Lower lobe of right lung (tissue), 2 donors: ENCODE data around the gene MYLK. TPM values are rescaled to one million over a fixed set of nuclear protein-coding genes. Genes with fewer than 3 reads are reported as not detected.

Experiments
- ATAC-seq, 2 donors: fragments of 200-7000 bp; cut with Tn5 transposase; one replicate each; pipeline ENCODE4 v1.9.1; 2020 to 2022; ENCODE audit warnings: mild to moderate bottlenecking in 2 of 2, moderate library complexity in 2 of 2
- DNase-seq: peaks from one replicate; pipeline ENCODE4 v3.0.0-alpha.2; 2020
- H3K27ac ChIP-seq: fragments of 200-600 bp; one replicate; pipeline ENCODE4 v1.8.0; 2022
- H3K27me3 ChIP-seq: fragments of 200-600 bp; one replicate; pipeline ENCODE4 v1.8.0; 2022; ENCODE audit warnings: low read depth
- H3K36me3 ChIP-seq: fragments of 200-600 bp; one replicate; pipeline ENCODE4 v1.8.0; 2022; ENCODE audit warnings: mild to moderate bottlenecking
- H3K4me1 ChIP-seq: fragments of 200-600 bp; one replicate; pipeline ENCODE4 v1.8.0; 2022
- H3K4me3 ChIP-seq: fragments of 200-600 bp; one replicate; pipeline ENCODE4 v1.8.0; 2022; ENCODE audit warnings: mild to moderate bottlenecking
- H3K9me3 ChIP-seq: fragments of 200-600 bp; one replicate; pipeline ENCODE4 v1.8.0; 2022
- CTCF ChIP-seq: fragments of 200-600 bp; IDR thresholded peaks from one replicate; pipeline ENCODE4 v1.8.0; 2022; ENCODE audit warnings: antibody characterized with exemption, mild to moderate bottlenecking
- intact Hi-C: fragments of 100-400 bp; cut with DNase I; formaldehyde crosslinking; loops from one replicate; pipeline ENCODE4 v1.11.0; 2022
- total RNA-seq: library from RNA; stranded (reverse); fragmentation: NEBNext Ultra II Directional; extraction: Animal tissue kit (Norgen Biotek cat#: 25700); gene quantifications from one replicate; pipeline ENCODE4 v1.2.1, GENCODE V29; 2021
- donor health status: DM: no; HTN: yes; CAD: no; lungs with severe emphysema.

MYLK gene
- total RNA-seq, 1 donor from 2014 or later: 156 TPM

GRCh38 chr3:123633530-123633929 lies 250.6 kb downstream of the MYLK start:
- ATAC-seq (no peak), DNase-seq (no peak)
- Histone ChIP-seq H3K36me3 (peaks cover 71% of the 10 kb centered on the region), H3K4me1 (peaks cover 17% of the 10 kb centered on the region), H3K4me3 (no peak overlapping the region), H3K27ac (no peak overlapping the region), H3K27me3 (no peaks in the 10 kb centered on the region), H3K9me3 (no peaks in the 10 kb centered on the region)
- TF ChIP-seq CTCF: no peak
- intact Hi-C loops: no loop called here

- H3K27ac ChIP-seq: no peak overlapping the region
- H3K4me3 ChIP-seq: no peak overlapping the region
- DNase-seq: no peak
- peaks cover 69% of the 10 kb centered on the region for H3K36me3 ChIP-seq
- H3K4me1 ChIP-seq: peaks cover 17% of the 10 kb centered on the region
- intact Hi-C loops: no loop called here
- no peaks in the 10 kb centered on the region for H3K9me3 ChIP-seq
- H3K27me3 ChIP-seq: no peaks in the 10 kb centered on the region
- no peak for TF ChIP-seq CTCF
- ATAC-seq: peak; percentile 34 to 41
Observed at GRCh38 chr3:123632161-123632655, 251.9 kb downstream of the MYLK start.

- Histone ChIP-seq H3K36me3 (peaks cover 81% of the 10 kb centered on the region), H3K27ac (no peak overlapping the region)
Observed at GRCh38 chr3:123629747-123630047, 254.4 kb downstream of the MYLK start.

GRCh38 chr3:123628996-123629746 lies 255.0 kb downstream of the MYLK start:
- ATAC-seq (no peak), DNase-seq (no peak)
- Histone ChIP-seq H3K27me3 (no peaks in the 10 kb centered on the region), H3K4me3 (no peak overlapping the region), H3K4me1 (peaks cover 11% of the 10 kb centered on the region), H3K36me3 (peaks cover 86% of the 10 kb centered on the region), H3K27ac (no peak overlapping the region), H3K9me3 (no peaks in the 10 kb centered on the region)
- TF ChIP-seq CTCF: no peak
- intact Hi-C loops: no loop called here

More at GRCh38 chr3:123629747-123630047, 254.4 kb downstream of the MYLK start:
- no peak overlapping the region for H3K4me3 ChIP-seq
- H3K4me1 ChIP-seq: peaks cover 11% of the 10 kb centered on the region
- intact Hi-C loops: no loop called here
- DNase-seq (no peak), ATAC-seq (no peak)
- no peak for TF ChIP-seq CTCF
- no peaks in the 10 kb centered on the region for H3K27me3 ChIP-seq
- H3K9me3 ChIP-seq: no peaks in the 10 kb centered on the region

- H3K4me3 ChIP-seq: no peak overlapping the region
- H3K27me3 ChIP-seq: no peaks in the 10 kb centered on the region
- ATAC-seq (peak; percentile 57 to 64), DNase-seq (no peak)
- peaks cover 5% of the 10 kb centered on the region for H3K4me1 ChIP-seq
- no peaks in the 10 kb centered on the region for H3K9me3 ChIP-seq
- H3K36me3 ChIP-seq: peaks cover 79% of the 10 kb centered on the region
- intact Hi-C loops: no loop called here
- TF ChIP-seq CTCF: no peak
- H3K27ac ChIP-seq: no peak overlapping the region
Observed at GRCh38 chr3:123627673-123628670, 256.2 kb downstream of the MYLK start.
